ENCODE results near the gene NOD1.

NOD1 gene

GRCh38 chr7:30390736-30391636, 87.6 kb downstream of the NOD1 start:
- no peak overlapping the region for H3K4me3 ChIP-seq (ENCODE audit: low read depth, low read length)
- CTCF ChIA-PET, result interaction anchor here (1.2 kb wide), 1 partner anchor 109 kb away, joined by 4 read pairs; no protein-coding TSS in a partner anchor

GRCh38 chr7:30389791-30390190, 88.8 kb downstream of the NOD1 start:
- H3K27ac ChIP-seq (ENCODE audit: extremely low read depth, low read depth, low read length), result no peak overlapping the region
- POLR2A ChIA-PET, result interaction anchor here (0.5 kb wide), 1 partner anchor 139 kb away, joined by 4 read pairs; no protein-coding TSS in a partner anchor
- CTCF ChIA-PET, result no interaction called here
- TF ChIP-seq FEZF1 (tag by site-specific recombination; IDR thresholded peaks at IDR 0.05) (no peak), ZFP41 (tag by site-specific recombination; IDR thresholded peaks at IDR 0.05; ENCODE audit: borderline replicate concordance) (no peak), ZNF596 (tag by site-specific recombination; IDR thresholded peaks at IDR 0.05) (no peak), SP2 (tag by site-specific recombination; IDR thresholded peaks at IDR 0.05) (no peak), GLI4 (tag by site-specific recombination; IDR thresholded peaks at IDR 0.05) (no peak), GLIS1 (tag by site-specific recombination; IDR thresholded peaks at IDR 0.05) (no peak), PRDM6 (tag by site-specific recombination; IDR thresholded peaks at IDR 0.05) (no peak), SP3 (tag by site-specific recombination; IDR thresholded peaks at IDR 0.05) (no peak), ZNF776 (tag by site-specific recombination; IDR thresholded peaks at IDR 0.05; ENCODE audit: borderline replicate concordance) (no peak), ZNF626 (tag by site-specific recombination; IDR thresholded peaks at IDR 0.05) (no peak), ELK4 (IDR thresholded peaks at IDR 0.05; ENCODE audit: borderline replicate concordance, low read depth, low read length) (no peak)
- TF ChIP-seq, protein P1, sequence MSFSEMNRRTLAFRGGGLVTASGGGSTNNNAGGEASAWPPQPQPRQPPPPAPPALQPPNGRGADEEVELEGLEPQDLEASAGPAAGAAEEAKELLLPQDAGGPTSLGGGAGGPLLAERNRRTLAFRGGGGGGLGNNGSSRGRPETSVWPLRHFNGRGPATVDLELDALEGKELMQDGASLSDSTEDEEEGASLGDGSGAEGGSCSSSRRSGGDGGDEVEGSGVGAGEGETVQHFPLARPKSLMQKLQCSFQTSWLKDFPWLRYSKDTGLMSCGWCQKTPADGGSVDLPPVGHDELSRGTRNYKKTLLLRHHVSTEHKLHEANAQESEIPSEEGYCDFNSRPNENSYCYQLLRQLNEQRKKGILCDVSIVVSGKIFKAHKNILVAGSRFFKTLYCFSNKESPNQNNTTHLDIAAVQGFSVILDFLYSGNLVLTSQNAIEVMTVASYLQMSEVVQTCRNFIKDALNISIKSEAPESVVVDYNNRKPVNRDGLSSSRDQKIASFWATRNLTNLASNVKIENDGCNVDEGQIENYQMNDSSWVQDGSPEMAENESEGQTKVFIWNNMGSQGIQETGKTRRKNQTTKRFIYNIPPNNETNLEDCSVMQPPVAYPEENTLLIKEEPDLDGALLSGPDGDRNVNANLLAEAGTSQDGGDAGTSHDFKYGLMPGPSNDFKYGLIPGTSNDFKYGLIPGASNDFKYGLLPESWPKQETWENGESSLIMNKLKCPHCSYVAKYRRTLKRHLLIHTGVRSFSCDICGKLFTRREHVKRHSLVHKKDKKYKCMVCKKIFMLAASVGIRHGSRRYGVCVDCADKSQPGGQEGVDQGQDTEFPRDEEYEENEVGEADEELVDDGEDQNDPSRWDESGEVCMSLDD (tag by site-specific recombination; IDR thresholded peaks at IDR 0.05), result no peak
- TF ChIP-seq, protein P2, sequence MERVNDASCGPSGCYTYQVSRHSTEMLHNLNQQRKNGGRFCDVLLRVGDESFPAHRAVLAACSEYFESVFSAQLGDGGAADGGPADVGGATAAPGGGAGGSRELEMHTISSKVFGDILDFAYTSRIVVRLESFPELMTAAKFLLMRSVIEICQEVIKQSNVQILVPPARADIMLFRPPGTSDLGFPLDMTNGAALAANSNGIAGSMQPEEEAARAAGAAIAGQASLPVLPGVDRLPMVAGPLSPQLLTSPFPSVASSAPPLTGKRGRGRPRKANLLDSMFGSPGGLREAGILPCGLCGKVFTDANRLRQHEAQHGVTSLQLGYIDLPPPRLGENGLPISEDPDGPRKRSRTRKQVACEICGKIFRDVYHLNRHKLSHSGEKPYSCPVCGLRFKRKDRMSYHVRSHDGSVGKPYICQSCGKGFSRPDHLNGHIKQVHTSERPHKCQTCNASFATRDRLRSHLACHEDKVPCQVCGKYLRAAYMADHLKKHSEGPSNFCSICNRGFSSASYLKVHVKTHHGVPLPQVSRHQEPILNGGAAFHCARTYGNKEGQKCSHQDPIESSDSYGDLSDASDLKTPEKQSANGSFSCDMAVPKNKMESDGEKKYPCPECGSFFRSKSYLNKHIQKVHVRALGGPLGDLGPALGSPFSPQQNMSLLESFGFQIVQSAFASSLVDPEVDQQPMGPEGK (tag by site-specific recombination; IDR thresholded peaks at IDR 0.05), result no peak
- TF ChIP-seq, protein P3, sequence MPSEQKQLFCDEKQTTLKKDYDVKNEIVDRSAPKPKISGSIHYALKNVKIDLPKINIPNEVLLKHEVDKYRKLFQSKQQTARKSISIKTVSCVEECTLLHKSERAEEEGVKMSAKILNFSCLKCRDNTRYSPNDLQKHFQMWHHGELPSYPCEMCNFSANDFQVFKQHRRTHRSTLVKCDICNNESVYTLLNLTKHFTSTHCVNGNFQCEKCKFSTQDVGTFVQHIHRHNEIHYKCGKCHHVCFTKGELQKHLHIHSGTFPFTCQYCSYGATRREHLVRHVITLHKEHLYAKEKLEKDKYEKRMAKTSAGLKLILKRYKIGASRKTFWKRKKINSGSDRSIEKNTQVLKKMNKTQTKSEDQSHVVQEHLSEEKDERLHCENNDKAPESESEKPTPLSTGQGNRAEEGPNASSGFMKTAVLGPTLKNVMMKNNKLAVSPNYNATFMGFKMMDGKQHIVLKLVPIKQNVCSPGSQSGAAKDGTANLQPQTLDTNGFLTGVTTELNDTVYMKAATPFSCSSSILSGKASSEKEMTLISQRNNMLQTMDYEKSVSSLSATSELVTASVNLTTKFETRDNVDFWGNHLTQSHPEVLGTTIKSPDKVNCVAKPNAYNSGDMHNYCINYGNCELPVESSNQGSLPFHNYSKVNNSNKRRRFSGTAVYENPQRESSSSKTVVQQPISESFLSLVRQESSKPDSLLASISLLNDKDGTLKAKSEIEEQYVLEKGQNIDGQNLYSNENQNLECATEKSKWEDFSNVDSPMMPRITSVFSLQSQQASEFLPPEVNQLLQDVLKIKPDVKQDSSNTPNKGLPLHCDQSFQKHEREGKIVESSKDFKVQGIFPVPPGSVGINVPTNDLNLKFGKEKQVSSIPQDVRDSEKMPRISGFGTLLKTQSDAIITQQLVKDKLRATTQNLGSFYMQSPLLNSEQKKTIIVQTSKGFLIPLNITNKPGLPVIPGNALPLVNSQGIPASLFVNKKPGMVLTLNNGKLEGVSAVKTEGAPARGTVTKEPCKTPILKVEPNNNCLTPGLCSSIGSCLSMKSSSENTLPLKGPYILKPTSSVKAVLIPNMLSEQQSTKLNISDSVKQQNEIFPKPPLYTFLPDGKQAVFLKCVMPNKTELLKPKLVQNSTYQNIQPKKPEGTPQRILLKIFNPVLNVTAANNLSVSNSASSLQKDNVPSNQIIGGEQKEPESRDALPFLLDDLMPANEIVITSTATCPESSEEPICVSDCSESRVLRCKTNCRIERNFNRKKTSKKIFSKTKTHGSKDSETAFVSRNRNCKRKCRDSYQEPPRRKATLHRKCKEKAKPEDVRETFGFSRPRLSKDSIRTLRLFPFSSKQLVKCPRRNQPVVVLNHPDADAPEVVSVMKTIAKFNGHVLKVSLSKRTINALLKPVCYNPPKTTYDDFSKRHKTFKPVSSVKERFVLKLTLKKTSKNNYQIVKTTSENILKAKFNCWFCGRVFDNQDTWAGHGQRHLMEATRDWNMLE (tag by site-specific recombination; conservative IDR thresholded peaks at IDR 0.05; ENCODE audit: low read depth), result no peak
- no peaks in the 10 kb centered on the region for H3K9me3 ChIP-seq (ENCODE audit: control insufficient read depth, insufficient read depth, low read depth, low read length)
- no peak overlapping the region for H3K4me3 ChIP-seq (ENCODE audit: low read depth, low read length)
- no peaks in the 10 kb centered on the region; a peak in 1 of 3 replicates for H3K36me3 ChIP-seq (ENCODE audit: control insufficient read depth in 2 of 2, insufficient read depth in 1 of 2, low read length in 2 of 2)
- no peaks in the 10 kb centered on the region for H3K4me1 ChIP-seq (ENCODE audit: control insufficient read depth, insufficient read depth, low read length)

More at GRCh38 chr7:30390736-30391636, 87.6 kb downstream of the NOD1 start:
- POLR2A ChIA-PET, result no interaction called here
- TF ChIP-seq ZNF664 (tag by site-specific recombination; IDR thresholded peaks at IDR 0.05), result no peak
- no peak for TF ChIP-seq ZNF585B (tag by site-specific recombination; IDR thresholded peaks at IDR 0.05)
- TF ChIP-seq ZNF202 (tag by site-specific recombination; IDR thresholded peaks at IDR 0.05; ENCODE audit: borderline replicate concordance), result no peak
- no peak for TF ChIP-seq ZNF112 (tag by site-specific recombination; IDR thresholded peaks at IDR 0.05)
- no peak for TF ChIP-seq ZNF76 (tag by site-specific recombination; IDR thresholded peaks at IDR 0.05; ENCODE audit: borderline replicate concordance, low read depth)
- no peak for TF ChIP-seq ZBTB21 (tag by site-specific recombination; IDR thresholded peaks at IDR 0.05)
- Histone ChIP-seq H3K27ac (ENCODE audit: extremely low read depth, low read depth, low read length) (no peak overlapping the region), H3K36me3 (ENCODE audit: control insufficient read depth in 2 of 2, insufficient read depth in 1 of 2, low read length in 2 of 2) (no peaks in the 10 kb centered on the region; a peak in 1 of 3 replicates), H3K4me1 (ENCODE audit: control insufficient read depth, insufficient read depth, low read length) (no peaks in the 10 kb centered on the region), H3K9me3 (ENCODE audit: control insufficient read depth, insufficient read depth, low read depth, low read length) (no peaks in the 10 kb centered on the region)

All from HEK293 (cell line).